T-cell (primary cell): ENCODE results near the gene AJUBA. TPM values are rescaled to one million over a fixed set of nuclear protein-coding genes. Genes with fewer than 3 reads are reported as not detected.
"Not testable (repeated sequence)": the region's sequence is repeated elsewhere in the genome, so short reads cannot be mapped to it uniquely, and the experiment has no call there.

Experiments
- ATAC-seq, 4 experiments: fragments of 200-7000 bp in 3 of 4; fragments of 150-1000 bp in 1 of 4; cut with Tn5 transposase; replicated peaks in 1 of 4; 1 replicate in 3 of 4; 2 replicates in 1 of 4; pipeline ENCODE4 v1.10.0; 2021; ENCODE audit warnings: moderate library complexity in 3 of 4, mild to moderate bottlenecking in 2 of 4, moderate number of reproducible peaks in 1 of 4
- CTCF ChIA-PET, 2 donors: fragments of 300-600 bp; sonication (Branson Sonifier 250); formaldehyde crosslinking; loops; one replicate each; lab custom pipeline; 2022; ENCODE audit warnings: antibody characterized with exemption in 2 of 2; lab: Charles Lee
- POLR2A ChIA-PET, 2 donors: fragments of 300-600 bp; sonication (Branson Sonifier 250); formaldehyde crosslinking; loops; one replicate each; lab custom pipeline; 2022; ENCODE audit warnings: antibody characterized with exemption in 2 of 2; lab: Charles Lee
- DNase-seq, 35 experiments: peaks; one replicate each; pipeline versions ENCODE4 v3.0.0 to v3.0.0-alpha.2; 2013 to 2023
- H3K27ac ChIP-seq: one replicate; pipeline ENCODE4 v1.5.1; 2013; ENCODE audit warnings: low read length
- H3K27me3 ChIP-seq, 2 experiments: replicated peaks in 1 of 2; 1 replicate in 1 of 2; 2 replicates in 1 of 2; pipeline versions ENCODE4 v1.6.1 to v1.7.0; 2013; ENCODE audit warnings: low read length in 1 of 2, mixed read lengths in 1 of 2; ENCODE audit not compliant: control insufficient read depth in 2 of 2, insufficient read depth in 2 of 2; ENCODE audit errors: extremely low read depth in 1 of 2
- H3K36me3 ChIP-seq, 2 donors: 1 replicate in 1 of 2; 2 replicates in 1 of 2; pipeline versions ENCODE4 v1.6.1 to v1.7.0; 2013; ENCODE audit warnings: low read length in 1 of 2; ENCODE audit not compliant: control insufficient read depth in 2 of 2, insufficient read depth in 1 of 2; ENCODE audit errors: extremely low read depth in 1 of 2
- H3K4me1 ChIP-seq, 2 experiments: 1 replicate in 1 of 2; 2 replicates in 1 of 2; pipeline versions ENCODE4 v1.6.1 to v1.7.0; 2013; ENCODE audit warnings: low read length in 2 of 2, mixed read lengths in 1 of 2; ENCODE audit not compliant: insufficient read depth in 2 of 2, control insufficient read depth in 1 of 2; ENCODE audit errors: extremely low read depth in 1 of 2
- H3K4me3 ChIP-seq, 2 donors: 1 replicate in 1 of 2; 2 replicates in 1 of 2; pipeline versions ENCODE4 v1.5.1 to v1.7.0; 2013; ENCODE audit warnings: mild to moderate bottlenecking in 2 of 2, low read length in 1 of 2, moderate library complexity in 1 of 2; ENCODE audit not compliant: control insufficient read depth in 1 of 2; ENCODE audit errors: extremely low read depth in 1 of 2
- H3K9me3 ChIP-seq: 2 replicates; pipeline ENCODE4 v1.7.0; 2013
- H3K27ac Mint-ChIP-seq, 2 donors: one replicate each; pipeline ENCODE4 v1.8.0; 2020 to 2021; ENCODE audit warnings: mild to moderate bottlenecking in 2 of 2, mixed read lengths in 2 of 2
- H3K27me3 Mint-ChIP-seq, 2 donors: one replicate each; pipeline ENCODE4 v1.8.0; 2021 to 2022; ENCODE audit warnings: mixed read lengths in 2 of 2
- H3K36me3 Mint-ChIP-seq: one replicate; pipeline ENCODE4 v1.8.0; 2021; ENCODE audit warnings: mixed read lengths
- H3K4me1 Mint-ChIP-seq, 3 donors: one replicate each; pipeline ENCODE4 v1.8.0; 2020 to 2022; ENCODE audit warnings: mixed read lengths in 3 of 3, mild to moderate bottlenecking in 1 of 3
- H3K4me3 Mint-ChIP-seq, 3 donors: one replicate each; pipeline ENCODE4 v1.8.0; 2020 to 2022; ENCODE audit warnings: mild to moderate bottlenecking in 3 of 3, mixed read lengths in 3 of 3, moderate library complexity in 3 of 3
- H3K9me3 Mint-ChIP-seq, 3 donors: one replicate each; pipeline ENCODE4 v1.8.0; 2020 to 2022; ENCODE audit warnings: mixed read lengths in 3 of 3
- WGBS: methylation state at CpG from one replicate; pipeline ENCODE4 v1.1.5; 2013; ENCODE audit warnings: missing lambda C conversion rate; ENCODE audit not compliant: insufficient coverage; 5-methylcytosine and 5-hydroxymethylcytosine counted together
- total RNA-seq, 35 experiments: library from RNA in 6 of 35; stranded (reverse) in 6 of 35; fragments of 120-200 nt in 1 of 35; gene quantifications; one replicate each; pipeline versions ENCODE4 v1.2.1 to v1.2.4 and lab custom pipeline; 2013 to 2026

AJUBA gene
- total RNA-seq, 5 donors from 2014 or later (not counting 1 experiment from before 2014, with no cell fraction given), result 1.8 to 3.1 (median 2.4) TPM

- POLR2A ChIA-PET, CTCF ChIA-PET, H3K36me3 ChIP-seq, H3K27ac Mint-ChIP-seq, H3K4me3 Mint-ChIP-seq, H3K9me3 Mint-ChIP-seq, H3K36me3 Mint-ChIP-seq, ATAC-seq, H3K9me3 ChIP-seq, H3K27me3 Mint-ChIP-seq, DNase-seq, H3K27ac ChIP-seq, H3K27me3 ChIP-seq, H3K4me3 ChIP-seq: not testable (repeated sequence)
- H3K4me1 Mint-ChIP-seq, result peaks cover 31 to 35% (median 32%) of the 10 kb centered on the region in 3 donors
- WGBS, result 100% methylated on average over 3 of the region's 4 CpGs
- peaks cover 17 to 25% of the 10 kb centered on the region in 2 experiments for H3K4me1 ChIP-seq
These were observed 21.9 kb upstream of the AJUBA start for GRCh38 chr14:23004274-23004673.

- POLR2A ChIA-PET, result interaction anchor here in 1 of 2 donors (0.6 kb wide), 1 partner anchor 14 kb away, joined by 3 read pairs; no protein-coding TSS in a partner anchor
- H3K4me1 ChIP-seq, result peaks cover 9 to 13% of the 10 kb centered on the region in 2 experiments
- ATAC-seq (no peak), DNase-seq (no peak)
- CTCF ChIA-PET, result interaction anchor here (0.6 to 1.6 kb wide), 5 partner anchors 18 to 1098 kb away, joined by 3 to 5 read pairs (median 3); no protein-coding TSS in a partner anchor
- no peak overlapping the region for H3K4me3 Mint-ChIP-seq
- H3K27me3 Mint-ChIP-seq, result no peaks in the 10 kb centered on the region
- no peak overlapping the region for H3K4me3 ChIP-seq
- H3K27ac ChIP-seq, result no peak overlapping the region
- WGBS, result 100% methylated on average over 1 of the region's 3 CpGs
- no peak overlapping the region for H3K27ac Mint-ChIP-seq
- peaks cover 7% of the 10 kb centered on the region for H3K36me3 Mint-ChIP-seq
- peaks cover 18 to 24% (median 19%) of the 10 kb centered on the region in 3 donors for H3K4me1 Mint-ChIP-seq
- no peaks in the 10 kb centered on the region for H3K9me3 ChIP-seq
- no peaks in the 10 kb centered on the region for H3K9me3 Mint-ChIP-seq
- H3K36me3 ChIP-seq, result peaks cover 4% of the 10 kb centered on the region in 2 donors
- H3K27me3 ChIP-seq, result no peaks in the 10 kb centered on the region
These were observed 20.2 kb upstream of the AJUBA start for GRCh38 chr14:23002592-23002991.

- ATAC-seq, result no peak
- Histone ChIP-seq H3K27ac (no peak overlapping the region), H3K9me3 (no peaks in the 10 kb centered on the region), H3K4me3 (no peak overlapping the region), H3K4me1 (no peaks in the 10 kb centered on the region), H3K27me3 (no peaks in the 10 kb centered on the region), H3K36me3 (peaks cover 4% of the 10 kb centered on the region in 2 donors)
- H3K27me3 Mint-ChIP-seq, result no peaks in the 10 kb centered on the region
- no peak overlapping the region for H3K4me3 Mint-ChIP-seq
- H3K4me1 Mint-ChIP-seq, result peaks cover under 1 to 6% (median 2%) of the 10 kb centered on the region in 3 donors
- DNase-seq, result no peak
- POLR2A ChIA-PET, result interaction anchor here in 1 of 2 donors (0.8 kb wide), 1 partner anchor 39 kb away, joined by 17 read pairs; no protein-coding TSS in a partner anchor
- H3K36me3 Mint-ChIP-seq, result peaks cover 8% of the 10 kb centered on the region
- H3K27ac Mint-ChIP-seq, result no peak overlapping the region
- CTCF ChIA-PET, result interaction anchor here (0.7 to 2.3 kb wide), 2 partner anchors 15 to 74 kb away, joined by 3 to 12 read pairs; no protein-coding TSS in a partner anchor
- no peaks in the 10 kb centered on the region for H3K9me3 Mint-ChIP-seq
- no CpG with 5 or more reads among the region's 2 CpGs for WGBS
These were observed 18.5 kb upstream of the AJUBA start for GRCh38 chr14:23000860-23001259.

DNA sequence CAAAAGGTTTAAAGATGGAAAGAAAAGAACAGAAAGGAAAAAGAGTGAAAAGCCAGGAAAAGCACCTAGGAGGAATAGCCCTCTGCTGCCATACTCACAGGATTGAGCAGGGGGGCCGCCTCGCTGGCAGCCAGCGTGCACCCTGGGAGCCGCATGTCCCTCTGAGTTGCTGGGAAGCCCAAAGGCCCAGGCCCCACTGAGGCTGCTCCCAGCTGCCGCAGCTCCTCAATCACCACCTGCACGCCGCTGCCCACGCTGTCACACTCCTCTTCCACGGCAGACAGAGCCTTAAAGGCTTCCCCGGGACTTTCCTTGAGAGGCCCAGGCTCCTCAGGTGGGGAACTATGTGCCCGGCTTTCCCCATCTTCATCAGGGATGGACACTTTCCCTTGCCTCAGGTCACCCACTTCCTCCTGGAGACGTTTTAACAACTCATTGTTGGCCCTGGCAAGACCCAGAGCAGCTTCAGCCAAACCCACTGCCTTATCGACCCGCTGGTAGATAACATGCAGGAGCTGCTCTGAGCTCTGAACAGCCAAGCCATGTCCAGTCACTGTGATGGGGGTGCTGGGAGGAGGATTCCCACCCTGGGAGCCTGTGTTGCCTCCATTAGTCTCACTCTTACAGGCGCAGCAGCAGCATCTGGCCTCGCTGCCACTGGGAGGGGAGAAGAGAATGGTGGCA, 16.1 kb upstream of the AJUBA start:
- POLR2A ChIA-PET, result interaction anchor here (0.6 kb wide), 2 partner anchors 52 to 569 kb away, joined by 3 read pairs; no protein-coding TSS in a partner anchor

DNA sequence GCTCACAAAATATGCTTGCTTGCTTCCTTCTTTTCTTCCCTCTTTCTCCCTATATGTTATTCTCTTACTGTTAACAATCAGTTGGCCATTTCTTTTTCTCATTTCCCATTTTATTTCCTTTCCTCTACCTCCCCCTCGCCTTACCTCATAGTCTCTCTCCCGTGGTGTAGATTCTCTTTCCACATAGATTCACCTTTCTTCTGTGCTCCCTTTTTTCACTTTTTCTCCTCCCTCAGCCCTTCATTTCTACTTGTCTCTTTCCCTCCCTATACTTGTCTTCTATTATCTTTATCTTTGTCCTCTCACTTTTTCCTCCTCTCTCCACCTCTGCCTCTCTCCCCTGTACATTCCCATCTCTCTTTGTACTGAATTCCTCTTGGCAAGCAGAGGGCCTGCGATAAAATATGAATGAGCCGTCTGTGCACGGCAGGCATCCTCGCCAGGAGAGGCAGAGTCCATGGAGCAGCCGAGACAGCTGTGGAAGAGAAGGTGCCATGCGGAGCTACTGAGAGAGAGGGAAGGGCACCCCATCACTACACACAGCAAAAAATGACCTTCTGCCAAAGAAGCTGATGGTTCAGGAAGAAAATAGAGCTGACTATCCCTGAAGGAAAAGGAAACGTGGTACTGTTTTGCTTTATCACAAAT, 15.4 kb upstream of the AJUBA start:
- Histone ChIP-seq H3K4me1 (peaks cover 0 to 4% of the 10 kb centered on the region in 2 experiments), H3K36me3 (peaks cover 4% of the 10 kb centered on the region in 2 donors), H3K27ac (no peak overlapping the region), H3K4me3 (no peak overlapping the region), H3K27me3 (no peaks in the 10 kb centered on the region), H3K9me3 (no peaks in the 10 kb centered on the region)
- no peaks in the 10 kb centered on the region for H3K9me3 Mint-ChIP-seq
- DNase-seq (no peak), ATAC-seq (no peak)
- no peak overlapping the region for H3K27ac Mint-ChIP-seq
- H3K27me3 Mint-ChIP-seq, result no peaks in the 10 kb centered on the region
- no peaks in the 10 kb centered on the region for H3K4me1 Mint-ChIP-seq
- H3K4me3 Mint-ChIP-seq, result no peak overlapping the region
- ChIA-PET CTCF (interaction anchor here (0.5 to 1.0 kb wide), 2 partner anchors 11 to 57 kb away, joined by 4 read pairs; no protein-coding TSS in a partner anchor), POLR2A (interaction anchor here in 1 of 2 donors (0.6 kb wide), 1 partner anchor 53 kb away, joined by 3 read pairs; no protein-coding TSS in a partner anchor)
- peaks cover 13% of the 10 kb centered on the region for H3K36me3 Mint-ChIP-seq
- 93% methylated on average over 2 of the region's 9 CpGs for WGBS

More for the DNA sequence above, 16.1 kb upstream of the AJUBA start:
- Histone ChIP-seq H3K4me1 (peaks cover 0 to 4% of the 10 kb centered on the region in 2 experiments), H3K27ac (no peak overlapping the region), H3K9me3 (no peaks in the 10 kb centered on the region), H3K36me3 (peaks cover 4% of the 10 kb centered on the region in 2 donors), H3K4me3 (no peak overlapping the region), H3K27me3 (no peaks in the 10 kb centered on the region)
- H3K4me1 Mint-ChIP-seq, result no peaks in the 10 kb centered on the region
- no peak for DNase-seq
- CTCF ChIA-PET, result interaction anchor here in 1 of 2 donors (1.0 kb wide), 1 partner anchor 12 kb away, joined by 4 read pairs; no protein-coding TSS in a partner anchor
- H3K27me3 Mint-ChIP-seq, result no peaks in the 10 kb centered on the region
- H3K27ac Mint-ChIP-seq, result no peak overlapping the region
- no peak overlapping the region for H3K4me3 Mint-ChIP-seq
- no peaks in the 10 kb centered on the region for H3K9me3 Mint-ChIP-seq
- no peak for ATAC-seq
- peaks cover 13% of the 10 kb centered on the region for H3K36me3 Mint-ChIP-seq
- WGBS, result 92% methylated on average over 10 of the region's 16 CpGs
